IPS-20b (cell line): Measurements from ENCODE around the gene NCKAP5.
"Not testable (repeated sequence)": the region's sequence is repeated elsewhere in the genome, so short reads cannot be mapped to it uniquely, and the experiment has no call there.

Experiments used
- H3K27ac ChIP-seq: one replicate; pipeline ENCODE4 v1.5.1; 2013; ENCODE audit warnings: low read length
- H3K27me3 ChIP-seq: 2 replicates; pipeline ENCODE4 v1.6.1; 2013; ENCODE audit warnings: mild to moderate bottlenecking, low read length, inconsistent platforms; ENCODE audit not compliant: insufficient read depth
- H3K36me3 ChIP-seq: 2 replicates; pipeline ENCODE4 v1.6.1; 2013; ENCODE audit warnings: low read depth, mild to moderate bottlenecking, inconsistent platforms, low read length, moderate library complexity; ENCODE audit not compliant: insufficient read depth
- H3K4me1 ChIP-seq: 2 replicates; pipeline ENCODE4 v1.6.1; 2013; ENCODE audit warnings: mild to moderate bottlenecking, control low read depth, inconsistent platforms, low read length, moderate library complexity; ENCODE audit not compliant: insufficient read depth
- H3K4me3 ChIP-seq: 2 replicates; pipeline ENCODE4 v1.5.1; 2013; ENCODE audit warnings: mild to moderate bottlenecking, low read length, inconsistent platforms
- H3K9ac ChIP-seq: 2 replicates; pipeline ENCODE4 v1.6.1; 2013; ENCODE audit warnings: low read depth, mild to moderate bottlenecking, inconsistent platforms, low read length, moderate library complexity
- H3K9me3 ChIP-seq: 2 replicates; pipeline ENCODE4 v1.6.1; 2013; ENCODE audit warnings: mild to moderate bottlenecking, low read depth, low read length, inconsistent platforms; ENCODE audit not compliant: insufficient read depth

NCKAP5 gene

GRCh38 chr2:132721938-132722337 lies 846.3 kb downstream of the NCKAP5 start:
- Histone ChIP-seq H3K36me3 (no peaks in the 10 kb centered on the region), H3K4me3 (no peak overlapping the region), H3K27ac (no peak overlapping the region), H3K9me3 (no peaks in the 10 kb centered on the region), H3K27me3 (no peaks in the 10 kb centered on the region), H3K9ac (no peak overlapping the region), H3K4me1 (no peaks in the 10 kb centered on the region)

GRCh38 chr2:132720393-132720792 lies 847.9 kb downstream of the NCKAP5 start:
- no peaks in the 10 kb centered on the region for H3K36me3 ChIP-seq
- no peaks in the 10 kb centered on the region for H3K4me1 ChIP-seq
- H3K9me3 ChIP-seq: no peaks in the 10 kb centered on the region
- H3K4me3 ChIP-seq: no peak overlapping the region
- H3K27ac ChIP-seq: no peak overlapping the region
- H3K9ac ChIP-seq: no peak overlapping the region
- H3K27me3 ChIP-seq: no peaks in the 10 kb centered on the region

GRCh38 chr2:132719480-132719879 lies 848.8 kb downstream of the NCKAP5 start:
- Histone ChIP-seq H3K36me3 (no peaks in the 10 kb centered on the region), H3K9me3 (no peaks in the 10 kb centered on the region), H3K27ac (no peak overlapping the region), H3K9ac (no peak overlapping the region), H3K4me1 (no peaks in the 10 kb centered on the region), H3K27me3 (no peaks in the 10 kb centered on the region), H3K4me3 (no peak overlapping the region)

- H3K9me3 ChIP-seq: no peaks in the 10 kb centered on the region
- H3K36me3 ChIP-seq: no peaks in the 10 kb centered on the region
- H3K4me1 ChIP-seq: no peaks in the 10 kb centered on the region; the same call in 1 of the 2 replicates
- no peaks in the 10 kb centered on the region for H3K27me3 ChIP-seq
- H3K27ac ChIP-seq: no peak overlapping the region
- H3K4me3 ChIP-seq: no peak overlapping the region
- H3K9ac ChIP-seq: no peak overlapping the region
These were observed 851.3 kb downstream of the NCKAP5 start for GRCh38 chr2:132716954-132717353.

GRCh38 chr2:132715386-132716351 lies 852.6 kb downstream of the NCKAP5 start:
- H3K27ac ChIP-seq: no peak overlapping the region
- no peaks in the 10 kb centered on the region for H3K9me3 ChIP-seq
- no peak overlapping the region for H3K9ac ChIP-seq
- H3K4me1 ChIP-seq: peaks cover 4% of the 10 kb centered on the region; the same call in 1 of the 2 replicates
- H3K36me3 ChIP-seq: no peaks in the 10 kb centered on the region
- no peaks in the 10 kb centered on the region for H3K27me3 ChIP-seq
- no peak overlapping the region for H3K4me3 ChIP-seq

- Histone ChIP-seq H3K27ac (no peak overlapping the region), H3K9me3 (no peaks in the 10 kb centered on the region), H3K36me3 (no peaks in the 10 kb centered on the region), H3K4me1 (no peaks in the 10 kb centered on the region), H3K27me3 (no peaks in the 10 kb centered on the region), H3K9ac (no peak overlapping the region), H3K4me3 (no peak overlapping the region)
These were observed 864.9 kb downstream of the NCKAP5 start for GRCh38 chr2:132703396-132703795.

- Histone ChIP-seq H3K36me3 (no peaks in the 10 kb centered on the region), H3K4me1 (no peaks in the 10 kb centered on the region), H3K27ac (no peak overlapping the region), H3K27me3 (no peaks in the 10 kb centered on the region), H3K9ac (no peak overlapping the region), H3K4me3 (no peak overlapping the region), H3K9me3 (no peaks in the 10 kb centered on the region)
These were observed 866.5 kb downstream of the NCKAP5 start for GRCh38 chr2:132701810-132702209.

- H3K27me3 ChIP-seq, H3K27ac ChIP-seq: not testable (repeated sequence)
These were observed 868.5 kb downstream of the NCKAP5 start for GRCh38 chr2:132699802-132700201.

GRCh38 chr2:132698347-132698746 lies 869.9 kb downstream of the NCKAP5 start:
- not testable (repeated sequence) for H3K27me3 ChIP-seq, H3K36me3 ChIP-seq, H3K9ac ChIP-seq, H3K9me3 ChIP-seq, H3K27ac ChIP-seq, H3K4me1 ChIP-seq, H3K4me3 ChIP-seq

More at GRCh38 chr2:132699802-132700201, 868.5 kb downstream of the NCKAP5 start:
- H3K9me3 ChIP-seq, H3K4me1 ChIP-seq, H3K9ac ChIP-seq, H3K36me3 ChIP-seq, H3K4me3 ChIP-seq: not testable (repeated sequence)

GRCh38 chr2:132697556-132698205 lies 870.6 kb downstream of the NCKAP5 start:
- H3K27ac ChIP-seq: no peak overlapping the region
- H3K9ac ChIP-seq: no peak overlapping the region
- H3K27me3 ChIP-seq: no peaks in the 10 kb centered on the region
- no peak overlapping the region for H3K4me3 ChIP-seq
- no peaks in the 10 kb centered on the region for H3K9me3 ChIP-seq
- peaks cover 3% of the 10 kb centered on the region; the same call in 1 of the 2 replicates for H3K4me1 ChIP-seq
- H3K36me3 ChIP-seq: no peaks in the 10 kb centered on the region

- no peaks in the 10 kb centered on the region for H3K27me3 ChIP-seq
- H3K36me3 ChIP-seq: no peaks in the 10 kb centered on the region
- peaks cover 3% of the 10 kb centered on the region; the same call in 1 of the 2 replicates for H3K4me1 ChIP-seq
- no peaks in the 10 kb centered on the region for H3K9me3 ChIP-seq
- H3K4me3 ChIP-seq: no peak overlapping the region
- H3K9ac ChIP-seq: no peak overlapping the region
- no peak overlapping the region for H3K27ac ChIP-seq
These were observed 875.4 kb downstream of the NCKAP5 start for GRCh38 chr2:132692816-132693215.

GRCh38 chr2:132691556-132691955 lies 876.7 kb downstream of the NCKAP5 start:
- Histone ChIP-seq H3K4me3 (no peak overlapping the region), H3K36me3 (no peaks in the 10 kb centered on the region), H3K4me1 (peaks cover 3% of the 10 kb centered on the region; the same call in 1 of the 2 replicates), H3K27me3 (no peaks in the 10 kb centered on the region), H3K9ac (no peak overlapping the region), H3K27ac (no peak overlapping the region), H3K9me3 (no peaks in the 10 kb centered on the region)
